RWPE1 (cell line): ENCODE results near the gene ZNF532.

Experiments
- CTCF ChIA-PET: fragments of 350-600 bp; sonication (Branson Sonifier 250); formaldehyde crosslinking; extraction: SDS; loops from one replicate; lab custom pipeline; 2021; lab: Yijun Ruan, JAX
- POLR2A ChIA-PET: fragments of 400-600 bp; formaldehyde crosslinking; extraction: SDS; loops from one replicate; lab custom pipeline; 2020; ENCODE audit warnings: antibody characterized with exemption; ENCODE audit not compliant: low non-redundant PET; lab: Yijun Ruan, JAX
- DNase-seq: peaks from one replicate; pipeline ENCODE4 v3.0.0; 2012; ENCODE audit warnings: low spot score
- H3K27ac ChIP-seq: fragments of 450-650 bp; 2 replicates; pipeline ENCODE4 v1.5.1; 2017
- TF ChIP-seq, protein P1 (sequence below): fragments of 450-650 bp; conservative IDR thresholded peaks from 2 replicates; pipeline ENCODE4 v1.5.1; 2017; ENCODE audit warnings: low read depth, mild to moderate bottlenecking

Gene ZNF532

DNA sequence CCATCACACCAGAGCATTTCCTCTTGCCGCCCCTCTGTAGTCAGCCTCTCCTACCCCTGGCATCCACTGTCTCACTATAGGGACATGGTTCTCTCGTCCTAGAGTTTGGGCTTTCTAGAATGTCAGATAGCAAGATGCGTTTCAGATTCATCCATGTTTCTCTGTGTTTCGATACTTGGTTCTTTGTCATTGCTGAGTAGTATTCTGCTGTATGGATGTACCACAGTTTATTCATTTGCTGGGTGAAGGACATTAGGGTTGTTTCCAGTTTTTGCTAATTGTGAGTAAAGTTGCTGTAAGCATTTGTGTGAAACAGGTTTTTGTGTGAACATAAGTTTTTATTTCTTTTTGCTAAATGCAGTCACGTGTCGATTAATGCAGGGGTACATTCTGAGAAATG is 3.8 kb downstream of the ZNF532 start:
- TF ChIP-seq, protein P1, sequence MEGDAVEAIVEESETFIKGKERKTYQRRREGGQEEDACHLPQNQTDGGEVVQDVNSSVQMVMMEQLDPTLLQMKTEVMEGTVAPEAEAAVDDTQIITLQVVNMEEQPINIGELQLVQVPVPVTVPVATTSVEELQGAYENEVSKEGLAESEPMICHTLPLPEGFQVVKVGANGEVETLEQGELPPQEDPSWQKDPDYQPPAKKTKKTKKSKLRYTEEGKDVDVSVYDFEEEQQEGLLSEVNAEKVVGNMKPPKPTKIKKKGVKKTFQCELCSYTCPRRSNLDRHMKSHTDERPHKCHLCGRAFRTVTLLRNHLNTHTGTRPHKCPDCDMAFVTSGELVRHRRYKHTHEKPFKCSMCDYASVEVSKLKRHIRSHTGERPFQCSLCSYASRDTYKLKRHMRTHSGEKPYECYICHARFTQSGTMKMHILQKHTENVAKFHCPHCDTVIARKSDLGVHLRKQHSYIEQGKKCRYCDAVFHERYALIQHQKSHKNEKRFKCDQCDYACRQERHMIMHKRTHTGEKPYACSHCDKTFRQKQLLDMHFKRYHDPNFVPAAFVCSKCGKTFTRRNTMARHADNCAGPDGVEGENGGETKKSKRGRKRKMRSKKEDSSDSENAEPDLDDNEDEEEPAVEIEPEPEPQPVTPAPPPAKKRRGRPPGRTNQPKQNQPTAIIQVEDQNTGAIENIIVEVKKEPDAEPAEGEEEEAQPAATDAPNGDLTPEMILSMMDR, result no peak
- H3K27ac ChIP-seq, result no peak overlapping the region
- ChIA-PET POLR2A (no interaction called here), CTCF (no interaction called here)
- DNase-seq, result no peak

DNA sequence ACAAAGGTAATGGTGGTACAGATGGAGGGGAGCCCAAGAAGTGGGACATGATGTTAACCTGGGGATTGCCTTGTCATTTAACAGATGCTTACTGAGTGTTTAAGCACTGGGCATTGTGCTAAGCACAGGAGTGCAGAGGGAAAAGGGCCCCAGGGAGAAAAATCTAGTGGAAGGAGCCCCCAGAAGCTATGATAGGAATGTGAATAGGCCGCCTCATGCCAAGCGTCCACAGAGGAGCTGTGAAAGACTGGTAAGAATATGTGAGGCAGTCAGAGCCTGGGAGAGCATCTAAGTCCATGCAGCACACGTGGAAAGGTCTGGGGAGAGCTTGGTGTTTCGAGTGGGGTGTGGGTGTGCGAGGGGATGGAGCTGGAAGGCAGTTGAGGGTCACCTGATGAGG is 5.5 kb downstream of the ZNF532 start:
- CTCF ChIA-PET, result no interaction called here
- no peak overlapping the region for H3K27ac ChIP-seq
- no peak for DNase-seq
- TF ChIP-seq, protein P1, result no peak
- POLR2A ChIA-PET, result no interaction called here

DNA sequence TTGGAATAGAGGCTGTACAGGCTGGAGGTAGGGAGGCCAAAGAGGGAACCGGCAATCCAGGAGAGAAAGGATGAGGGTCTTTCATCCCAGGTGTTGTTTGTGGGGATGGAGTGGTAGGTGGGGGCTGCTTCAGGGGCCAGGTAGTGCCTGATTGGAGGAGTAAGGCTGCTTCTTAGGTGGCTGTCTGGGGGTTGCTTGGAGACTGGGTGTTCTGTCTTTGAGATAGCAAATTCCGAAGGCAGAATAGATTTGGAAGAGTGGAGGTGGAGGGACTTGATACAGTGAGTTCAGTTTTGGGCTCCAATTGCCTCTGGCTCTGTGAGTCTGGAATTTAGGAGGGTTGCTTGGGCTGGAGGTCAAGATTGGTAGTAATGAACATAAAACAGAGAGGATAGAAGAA is 5.9 kb downstream of the ZNF532 start:
- POLR2A ChIA-PET, result no interaction called here
- TF ChIP-seq, protein P1, result no peak
- DNase-seq, result no peak
- CTCF ChIA-PET, result no interaction called here
- H3K27ac ChIP-seq, result no peak overlapping the region

DNA sequence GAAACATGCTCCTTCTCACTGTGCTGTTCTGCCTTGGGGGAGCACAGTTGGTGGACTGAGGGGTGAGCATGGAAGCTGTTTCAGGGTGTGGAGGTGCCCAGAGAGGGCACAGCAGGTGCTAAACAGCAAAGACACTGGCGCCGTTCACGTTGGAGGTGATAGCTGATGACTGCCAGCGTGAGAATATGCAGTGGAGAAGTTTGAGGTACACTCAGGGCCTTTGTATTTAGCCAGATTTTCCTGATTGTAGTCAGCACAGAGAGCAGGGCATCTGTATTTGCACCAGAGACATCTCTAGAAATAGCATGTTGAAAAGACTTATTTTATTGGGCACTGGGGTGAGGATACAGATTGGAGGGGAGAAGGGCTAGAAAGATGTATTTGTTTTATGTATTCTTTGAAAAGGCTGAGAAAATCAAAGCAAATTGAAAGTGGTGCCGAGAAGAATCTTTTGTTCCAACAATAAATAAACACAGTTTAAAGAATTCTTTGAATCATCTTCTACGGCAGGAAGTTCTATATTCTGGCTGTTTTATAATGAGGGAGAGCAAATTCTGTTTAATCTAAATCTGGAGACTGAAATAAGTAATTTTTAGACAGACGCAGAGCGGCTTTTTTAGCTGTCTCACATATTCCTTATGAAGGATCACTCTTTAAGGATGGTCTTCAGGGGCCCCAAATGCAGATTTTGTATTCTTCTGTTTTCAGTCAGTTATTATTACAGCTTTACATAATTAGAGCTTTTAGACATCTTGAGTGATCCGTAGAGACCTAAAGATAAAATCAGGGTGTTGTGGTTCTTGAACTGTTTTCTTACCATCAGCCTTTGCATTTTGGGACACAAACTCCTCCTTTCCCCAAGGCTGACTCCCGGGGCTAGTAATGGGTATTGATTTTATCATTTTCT is 7.1 kb downstream of the ZNF532 start:
- TF ChIP-seq, protein P1, result no peak
- ChIA-PET POLR2A (no interaction called here), CTCF (interaction anchor here (0.6 to 0.8 kb wide), 3 partner anchors 200 to 365 kb away, joined by 3 to 4 read pairs (median 4); no protein-coding TSS in a partner anchor)
- peak overlapping the region; percentile 32; the same call in 1 of the 2 replicates for H3K27ac ChIP-seq
- DNase-seq, result no peak

DNA sequence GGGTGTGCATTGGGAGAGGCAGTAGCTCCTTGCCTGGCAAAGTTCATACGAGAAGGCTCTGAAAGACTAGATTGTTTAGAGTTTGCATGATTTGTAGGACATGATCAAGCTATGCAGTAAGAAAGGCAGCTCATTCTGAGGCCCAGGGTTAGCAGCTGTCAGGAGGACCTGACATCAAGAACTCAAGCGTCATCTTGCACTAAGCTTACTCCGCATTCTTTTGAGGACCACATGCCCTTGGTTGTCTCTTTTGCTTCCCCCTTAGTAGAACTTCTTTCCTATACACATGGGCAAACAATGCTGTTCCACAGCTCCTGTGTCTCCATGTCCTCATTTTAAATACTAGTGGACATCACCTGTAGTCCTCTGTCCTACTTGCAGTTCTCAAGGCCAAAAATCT is 14.0 kb downstream of the ZNF532 start:
- CTCF ChIA-PET, result no interaction called here
- TF ChIP-seq, protein P1, result no peak
- H3K27ac ChIP-seq, result no peak overlapping the region
- POLR2A ChIA-PET, result no interaction called here
- no peak for DNase-seq

DNA sequence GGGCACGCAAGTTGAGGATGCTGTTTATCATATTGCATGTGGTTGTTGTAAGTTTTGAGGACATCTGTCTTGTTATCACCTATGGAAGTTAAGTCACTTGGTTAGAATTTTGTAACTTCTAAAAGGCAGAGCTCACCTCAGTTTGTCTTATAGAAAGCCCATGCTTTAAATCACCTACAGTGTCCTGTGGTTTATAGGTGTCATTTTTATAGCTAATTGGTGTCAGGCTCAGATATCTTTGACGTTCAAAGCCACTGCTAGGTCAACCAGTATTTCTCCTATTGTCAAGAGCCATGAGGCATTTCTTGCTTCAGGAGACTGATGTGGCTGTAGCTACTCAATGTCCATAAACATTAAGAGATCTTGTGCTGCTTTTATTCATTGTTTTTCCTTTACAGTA is 16.8 kb downstream of the ZNF532 start:
- no peak for DNase-seq
- H3K27ac ChIP-seq, result no peak overlapping the region
- ChIA-PET POLR2A (no interaction called here), CTCF (no interaction called here)
- TF ChIP-seq, protein P1, result no peak
